ENCODE measurements around the gene TSHZ2.

The TSHZ2 gene

DNA sequence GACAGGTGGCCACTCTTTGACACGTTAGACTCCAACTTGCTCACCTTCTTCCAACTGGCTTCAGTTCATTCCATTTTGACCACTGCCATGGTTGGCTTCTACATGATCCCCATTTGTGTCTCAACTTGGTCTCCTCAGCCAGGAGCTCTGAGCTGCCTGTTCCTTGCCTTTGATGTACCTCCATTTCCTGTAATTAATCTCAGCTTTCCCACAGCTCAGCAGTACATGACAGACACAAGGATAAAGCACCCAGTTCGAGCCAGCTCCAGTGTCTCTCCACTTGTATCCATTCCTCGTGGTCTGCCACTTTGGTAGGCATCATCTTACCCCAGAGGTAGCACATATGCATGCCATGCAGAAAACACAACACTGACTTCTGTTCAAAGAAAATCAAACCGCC lies 161.0 kb downstream of the TSHZ2 start:
- TF ChIP-seq GATA2 (IDR thresholded peaks at IDR 0.05; ENCODE audit: low read depth, low read length) (no peak), GATA3 (IDR thresholded peaks at IDR 0.05; ENCODE audit: low read depth, low read length) (no peak)

DNA sequence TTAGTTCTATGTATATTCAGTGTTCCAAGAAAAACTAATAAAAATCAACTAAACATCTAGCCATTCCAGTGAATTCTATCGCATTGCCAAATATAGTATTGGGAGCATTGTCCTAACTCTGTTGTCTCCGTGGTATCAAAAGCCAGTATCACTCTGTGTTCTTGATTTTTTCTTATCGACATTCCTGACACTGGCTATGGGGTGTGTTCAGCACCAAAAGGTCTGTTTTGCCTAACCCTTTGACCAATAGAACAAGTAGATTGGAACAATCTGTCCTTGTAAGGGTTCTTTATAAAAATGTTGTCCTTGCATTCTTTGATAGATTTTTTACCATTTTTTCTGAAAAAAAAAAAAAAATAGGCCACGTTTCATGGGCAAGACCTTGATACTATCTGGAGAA lies 161.5 kb downstream of the TSHZ2 start:
- TF ChIP-seq GATA2 (IDR thresholded peaks at IDR 0.05; ENCODE audit: low read depth, low read length) (no peak), GATA3 (IDR thresholded peaks at IDR 0.05; ENCODE audit: low read depth, low read length) (no peak)

DNA sequence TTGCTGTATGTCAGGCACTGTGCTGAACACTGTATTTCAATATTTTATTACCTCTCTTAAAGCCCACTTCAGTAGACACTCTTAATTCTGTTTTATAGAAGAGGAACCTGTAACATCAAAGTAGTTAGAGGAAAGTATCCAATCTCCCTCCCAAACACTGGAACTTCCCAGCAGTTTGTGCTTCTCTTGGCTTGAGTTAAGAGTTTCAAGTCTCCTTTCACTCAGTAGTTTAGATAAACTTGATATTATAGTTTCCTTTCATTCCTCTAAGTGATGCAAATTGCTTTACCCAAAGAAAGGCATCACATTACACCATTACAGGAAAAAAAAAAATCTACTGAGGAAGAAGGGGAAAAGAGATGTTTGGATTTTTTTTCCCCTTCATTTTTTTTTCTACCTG lies 164.3 kb downstream of the TSHZ2 start:
- TF ChIP-seq GATA2 (IDR thresholded peaks at IDR 0.05; ENCODE audit: low read depth, low read length) (no peak), GATA3 (IDR thresholded peaks at IDR 0.05; ENCODE audit: low read depth, low read length) (no peak)

DNA sequence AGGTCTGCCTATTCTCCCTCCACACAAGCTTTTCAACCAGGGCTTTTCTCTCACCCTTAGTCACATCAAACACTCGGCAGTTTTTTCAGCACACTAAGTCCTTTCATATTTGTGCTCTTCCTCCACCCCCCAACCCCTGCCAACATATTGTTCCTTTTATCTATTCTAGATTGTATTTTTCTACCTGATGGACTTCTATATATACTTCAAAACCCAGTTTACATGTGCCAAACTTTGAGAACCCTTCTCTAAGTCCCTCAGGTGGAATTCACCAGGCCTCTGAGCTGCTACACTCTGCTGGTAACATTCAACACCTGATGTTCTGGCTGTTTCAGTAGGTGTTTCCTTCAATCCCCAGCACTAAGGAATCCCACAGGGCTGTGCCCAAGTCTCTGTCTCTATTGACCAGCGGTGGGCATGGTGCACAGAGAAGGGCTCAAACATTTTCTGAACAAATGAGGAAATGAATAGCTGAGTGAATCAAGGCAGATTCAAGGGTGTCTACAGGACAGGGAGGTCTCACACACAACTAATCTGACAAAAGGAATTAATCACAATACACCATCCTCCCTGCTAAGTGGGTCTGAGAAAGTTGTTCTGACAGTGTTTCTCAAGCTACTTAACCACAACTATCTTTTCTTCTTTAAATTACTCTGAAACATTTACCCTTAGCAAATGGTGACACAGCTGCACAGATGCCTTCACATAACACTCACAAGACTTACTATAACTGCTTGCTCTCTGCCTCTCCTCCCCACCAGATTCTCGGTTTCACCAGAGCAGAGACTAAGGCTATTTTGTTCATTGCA lies 166.5 kb downstream of the TSHZ2 start:
- TF ChIP-seq GATA2 (IDR thresholded peaks at IDR 0.05; ENCODE audit: low read depth, low read length) (no peak), GATA3 (IDR thresholded peaks at IDR 0.05; ENCODE audit: low read depth, low read length) (no peak)

DNA sequence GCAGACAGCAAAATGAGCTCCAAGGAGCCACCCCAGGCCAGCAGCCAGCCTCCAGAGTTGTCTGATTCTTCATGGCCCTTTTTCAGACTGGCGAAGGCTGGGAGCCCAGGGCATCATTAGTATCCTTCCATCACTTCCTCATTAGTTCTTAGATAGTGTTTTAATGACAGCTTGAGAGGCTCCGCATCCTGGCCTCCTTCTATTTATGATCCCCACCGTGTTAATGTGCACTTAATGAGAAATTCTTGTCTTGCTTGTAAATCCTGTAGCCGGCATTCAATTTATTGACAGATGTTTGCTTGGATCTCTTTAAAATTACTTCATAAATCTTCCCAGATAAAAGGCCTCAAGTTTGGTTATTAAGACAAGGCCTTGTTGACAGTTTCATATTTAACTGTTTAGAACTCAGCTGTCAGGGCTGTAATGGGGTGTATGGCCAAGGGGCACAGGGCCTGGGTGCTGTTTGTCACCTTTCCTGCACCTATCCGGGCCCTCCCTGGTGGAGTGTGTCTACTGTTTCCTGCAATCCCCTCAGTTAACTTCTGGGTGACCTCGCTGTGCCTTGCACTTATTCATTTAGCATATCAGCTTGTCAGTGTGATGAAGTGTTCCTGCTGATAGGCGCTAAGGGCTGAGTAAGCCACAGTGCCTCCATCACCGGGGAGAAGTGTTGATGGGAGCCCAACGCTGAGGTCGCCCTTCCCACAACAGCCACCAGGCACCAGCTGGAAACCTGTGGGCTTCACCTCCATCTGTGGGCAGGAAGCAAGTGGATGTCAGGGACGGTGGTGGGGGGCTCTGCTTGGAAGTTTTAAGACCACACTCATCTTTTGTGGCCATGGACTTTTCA lies 169.3 kb downstream of the TSHZ2 start:
- TF ChIP-seq GATA3 (IDR thresholded peaks at IDR 0.05; ENCODE audit: low read depth, low read length), result no peak
- no peak for TF ChIP-seq GATA2 (IDR thresholded peaks at IDR 0.05; ENCODE audit: low read depth, low read length)

DNA sequence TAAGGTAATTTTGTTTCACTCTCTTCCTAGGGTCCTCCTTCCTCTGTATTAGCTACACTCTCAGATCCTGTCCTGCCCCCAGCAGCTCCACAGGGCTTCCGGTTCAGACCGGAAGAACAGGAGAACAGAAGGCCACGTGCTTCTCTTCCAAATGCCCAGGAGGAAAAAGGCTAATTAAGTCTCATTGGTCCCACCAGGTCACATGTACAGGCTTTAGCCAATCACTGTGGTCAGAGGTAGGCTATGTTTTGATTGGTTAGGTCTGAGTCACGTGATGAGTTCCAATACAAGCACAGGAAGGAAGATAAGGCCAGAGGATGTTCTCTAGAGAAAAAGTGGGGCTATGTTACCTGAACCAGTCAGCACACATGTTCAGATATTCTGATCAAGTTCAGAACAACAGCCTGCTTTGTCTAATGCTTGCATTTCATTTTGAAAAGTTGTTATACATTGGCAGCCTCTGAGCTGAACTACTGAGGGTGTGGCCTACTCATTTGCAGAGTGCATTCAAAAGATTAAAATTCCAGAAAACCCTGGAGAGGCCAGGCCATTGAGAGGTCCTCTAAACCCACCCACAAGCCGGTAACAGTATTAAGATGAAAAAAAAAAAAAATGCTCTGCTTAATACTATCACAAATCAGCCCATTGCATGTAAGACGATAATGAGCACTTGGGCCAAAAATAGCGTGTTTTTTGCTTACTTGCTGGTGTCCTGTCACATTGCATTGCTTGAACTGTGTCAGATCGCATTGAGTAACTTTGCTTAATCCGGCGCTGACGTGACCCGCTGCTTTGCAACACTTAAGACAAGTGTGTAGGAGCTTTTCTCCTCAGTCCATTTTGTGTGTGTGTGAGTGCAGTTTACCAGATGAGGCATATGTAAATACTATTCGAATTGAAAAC lies 170.3 kb downstream of the TSHZ2 start:
- TF ChIP-seq GATA2 (IDR thresholded peaks at IDR 0.05; ENCODE audit: low read depth, low read length) (no peak), GATA3 (IDR thresholded peaks at IDR 0.05; ENCODE audit: low read depth, low read length) (no peak)

DNA sequence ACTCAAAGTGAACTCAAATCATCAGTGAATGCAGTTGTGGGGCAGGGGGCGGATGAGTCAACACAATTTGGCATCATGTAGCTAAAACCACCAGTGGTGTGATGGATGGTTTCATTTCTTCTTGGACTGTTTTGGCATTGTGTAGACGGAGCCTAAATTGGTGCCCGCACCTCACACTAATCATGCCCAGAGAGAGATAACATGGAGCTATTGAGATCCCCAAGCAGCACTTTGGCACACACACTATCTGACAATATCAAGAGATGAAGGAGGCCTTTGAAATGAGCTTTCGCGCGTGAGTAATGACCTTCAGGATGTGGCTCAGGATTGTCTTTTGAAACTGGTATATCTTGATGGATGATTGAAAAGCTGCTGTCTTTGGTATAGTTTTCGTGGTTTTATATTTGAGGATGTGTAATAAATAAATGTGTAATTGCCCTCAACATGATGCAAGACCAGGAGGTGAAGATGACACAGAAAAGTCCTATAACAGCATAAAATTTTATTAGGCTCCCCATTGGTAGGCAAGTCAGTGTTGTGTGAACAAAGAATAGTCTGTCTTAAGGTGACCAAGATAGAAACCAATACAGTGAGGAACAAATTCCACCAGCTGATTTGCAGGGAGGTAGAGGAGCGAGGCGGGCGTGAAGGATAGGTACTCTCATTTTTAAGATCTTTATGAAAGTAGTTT lies 174.2 kb downstream of the TSHZ2 start:
- TF ChIP-seq GATA2 (IDR thresholded peaks at IDR 0.05; ENCODE audit: low read depth, low read length) (no peak), GATA3 (IDR thresholded peaks at IDR 0.05; ENCODE audit: low read depth, low read length) (no peak)

DNA sequence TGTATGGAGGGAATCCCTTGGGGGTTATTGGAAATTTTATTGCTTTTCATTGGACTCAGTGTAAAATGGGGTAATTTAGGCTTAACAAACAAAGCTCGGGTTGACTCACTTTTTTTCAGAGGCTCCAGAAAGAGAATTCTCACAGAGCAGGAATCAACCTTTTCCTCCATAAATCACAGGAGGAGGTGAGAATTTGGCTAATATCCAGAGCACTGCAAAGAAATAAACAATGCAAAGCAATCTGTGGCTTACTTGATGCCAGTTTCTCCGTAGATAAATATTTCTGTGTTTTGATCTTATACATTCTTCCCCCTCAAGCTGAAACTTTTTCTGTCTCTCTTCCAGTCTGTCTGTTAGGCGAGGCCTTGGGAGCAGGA lies 176.6 kb downstream of the TSHZ2 start:
- TF ChIP-seq GATA3 (IDR thresholded peaks at IDR 0.05; ENCODE audit: low read depth, low read length), result no peak
- TF ChIP-seq GATA2 (IDR thresholded peaks at IDR 0.05; ENCODE audit: low read depth, low read length), result no peak

DNA sequence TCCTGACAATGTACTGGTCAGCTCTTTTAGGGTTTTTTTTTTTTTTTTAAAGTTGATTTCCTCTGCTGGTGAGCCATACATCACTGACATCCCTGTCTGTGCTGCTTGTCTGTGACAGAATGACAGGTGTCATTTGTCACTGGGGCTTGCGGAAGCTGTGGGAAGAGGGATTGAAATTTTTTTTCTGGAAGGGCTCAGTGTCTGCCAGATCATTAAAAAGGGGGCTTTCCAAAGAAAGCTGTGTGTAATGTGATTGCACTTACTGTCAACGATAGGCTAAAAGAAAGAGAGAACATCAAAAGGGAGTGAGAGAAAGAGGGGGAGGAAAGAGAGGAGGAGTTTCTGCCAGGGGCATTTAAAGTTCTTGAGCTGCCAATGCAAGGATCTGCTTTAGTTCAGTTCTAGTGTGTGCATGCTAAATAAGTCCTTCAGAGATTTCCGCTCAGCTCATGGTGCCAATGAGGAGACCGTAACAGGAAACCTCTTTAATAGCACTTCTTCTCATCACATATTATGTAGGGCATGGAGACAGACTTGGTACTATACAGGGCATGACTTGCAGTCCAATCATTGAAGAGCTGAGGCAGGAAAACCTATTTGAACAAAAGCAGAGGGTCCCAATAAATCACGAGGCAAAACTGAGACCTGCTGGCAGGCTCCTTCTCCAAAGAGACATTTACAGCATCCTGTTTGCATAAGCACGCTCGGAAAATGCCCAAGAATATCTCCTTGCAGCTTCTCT lies 177.2 kb downstream of the TSHZ2 start:
- TF ChIP-seq GATA2 (IDR thresholded peaks at IDR 0.05; ENCODE audit: low read depth, low read length) (no peak), GATA3 (IDR thresholded peaks at IDR 0.05; ENCODE audit: low read depth, low read length) (no peak)

DNA sequence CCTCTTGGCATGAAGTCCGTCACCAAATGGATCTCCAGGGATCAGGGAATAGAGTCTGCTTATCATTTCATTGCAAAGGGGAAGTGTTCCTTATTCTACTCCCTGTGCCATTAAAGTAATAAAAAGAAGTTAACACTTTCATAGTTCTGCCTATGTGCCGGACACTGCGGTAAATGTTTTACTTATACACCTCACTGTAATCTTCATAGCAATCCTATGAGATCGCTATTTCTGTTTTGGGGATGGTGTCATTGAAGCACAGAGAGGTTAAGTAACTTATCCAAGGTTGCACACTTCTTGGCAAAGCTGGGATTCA lies 177.7 kb downstream of the TSHZ2 start:
- no peak for TF ChIP-seq GATA3 (IDR thresholded peaks at IDR 0.05; ENCODE audit: low read depth, low read length)
- TF ChIP-seq GATA2 (IDR thresholded peaks at IDR 0.05; ENCODE audit: low read depth, low read length), result no peak

DNA sequence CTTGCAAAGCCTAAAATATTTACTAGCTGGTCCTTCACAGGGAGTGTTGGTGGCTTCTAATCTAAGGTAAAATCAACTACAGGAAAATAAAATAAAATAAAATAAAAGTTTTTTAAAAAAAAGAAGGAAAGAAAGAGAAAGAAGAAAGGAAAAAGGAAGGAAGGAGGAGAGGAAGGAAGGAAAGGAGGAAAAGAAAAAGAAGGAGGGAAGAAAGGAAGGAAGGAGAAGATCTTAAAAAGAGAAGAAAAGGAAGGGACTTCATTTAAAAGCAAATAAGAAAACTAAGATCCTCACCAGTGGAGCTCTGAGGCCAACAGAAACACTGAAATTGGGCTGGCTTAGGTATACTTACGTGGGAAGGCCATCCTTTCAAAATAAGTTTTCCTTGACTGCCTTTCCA lies 178.4 kb downstream of the TSHZ2 start:
- TF ChIP-seq GATA3 (IDR thresholded peaks at IDR 0.05; ENCODE audit: low read depth, low read length), result no peak
- TF ChIP-seq GATA2 (IDR thresholded peaks at IDR 0.05; ENCODE audit: low read depth, low read length), result no peak

DNA sequence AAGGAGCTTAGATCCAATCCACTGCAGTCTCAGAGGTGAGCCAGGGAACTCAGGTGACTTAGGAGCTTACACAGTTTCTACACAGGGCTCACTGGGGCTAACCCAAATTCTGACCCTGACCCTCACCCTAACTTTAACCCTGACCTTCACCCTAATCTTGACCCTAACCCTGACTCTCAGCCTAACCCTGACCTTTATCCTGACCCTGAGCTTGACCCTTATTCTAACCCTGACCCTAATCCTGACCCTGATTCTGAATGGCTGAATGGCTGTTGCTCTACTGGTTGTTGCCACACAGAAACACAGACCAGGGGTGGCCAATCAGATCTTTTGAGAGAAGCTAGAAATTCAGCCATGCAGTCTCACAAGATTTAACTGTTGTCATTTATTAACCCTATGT lies 180.1 kb downstream of the TSHZ2 start:
- TF ChIP-seq GATA2 (IDR thresholded peaks at IDR 0.05; ENCODE audit: low read depth, low read length) (no peak), GATA3 (IDR thresholded peaks at IDR 0.05; ENCODE audit: low read depth, low read length) (no peak)

DNA sequence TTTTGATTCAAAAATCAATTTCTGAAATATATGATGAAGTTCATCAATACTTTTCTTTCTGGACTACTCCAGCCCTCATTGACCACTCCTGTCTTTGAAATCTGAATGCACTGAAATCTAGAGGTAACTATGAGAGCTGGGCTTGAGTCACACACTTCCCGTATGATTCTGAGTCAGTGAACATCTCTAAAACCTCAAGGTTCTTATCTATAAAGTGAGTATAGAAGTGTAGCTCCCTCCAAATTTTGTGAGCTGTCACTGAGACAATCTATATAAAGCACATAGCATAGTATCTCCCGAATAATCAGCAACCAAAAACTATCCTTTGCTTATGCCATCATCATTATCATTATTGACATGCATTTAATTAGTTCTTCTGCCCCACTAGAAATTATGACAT lies 182.4 kb downstream of the TSHZ2 start:
- no peak for TF ChIP-seq GATA2 (IDR thresholded peaks at IDR 0.05; ENCODE audit: low read depth, low read length)
- no peak for TF ChIP-seq GATA3 (IDR thresholded peaks at IDR 0.05; ENCODE audit: low read depth, low read length)
